Measurements from ENCODE around the gene IRF4. TPM values are rescaled to one million over a fixed set of nuclear protein-coding genes. Genes with fewer than 3 reads are reported as not detected.

The IRF4 gene
- total and polyA plus RNA-seq, 2 experiments from 2014 or later: 1.3 to 1.9 TPM

DNA sequence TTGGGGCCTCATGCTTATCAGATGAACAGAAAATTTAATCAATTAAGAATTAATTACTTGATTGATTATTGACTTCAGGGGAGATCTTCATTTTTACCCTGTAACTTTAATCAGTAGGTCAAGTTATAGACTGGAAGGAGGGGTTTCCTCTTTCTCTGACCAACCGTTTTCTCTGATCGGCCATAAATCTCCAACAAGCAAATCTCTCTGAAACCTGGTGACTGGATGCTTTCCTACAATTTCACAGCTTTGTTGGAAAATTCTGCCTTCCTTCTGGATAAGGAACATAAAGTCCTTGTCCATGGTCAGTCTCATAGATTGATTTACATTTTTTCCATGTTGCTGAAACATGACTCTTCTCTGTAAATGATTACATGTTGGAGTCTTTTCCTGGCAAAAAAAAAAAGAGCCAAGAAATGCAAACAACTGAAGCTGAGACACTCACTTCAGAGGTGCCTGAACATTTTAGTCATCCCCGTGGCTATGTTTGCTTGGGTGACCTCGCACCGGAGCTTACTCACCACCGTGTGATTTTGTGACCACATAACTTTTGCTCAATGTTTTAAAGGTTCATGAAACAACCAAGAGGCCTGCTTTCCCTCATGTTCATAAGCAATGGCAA is 31.0 kb downstream of the IRF4 start (continued):
- TF ChIP-seq, protein P1, sequence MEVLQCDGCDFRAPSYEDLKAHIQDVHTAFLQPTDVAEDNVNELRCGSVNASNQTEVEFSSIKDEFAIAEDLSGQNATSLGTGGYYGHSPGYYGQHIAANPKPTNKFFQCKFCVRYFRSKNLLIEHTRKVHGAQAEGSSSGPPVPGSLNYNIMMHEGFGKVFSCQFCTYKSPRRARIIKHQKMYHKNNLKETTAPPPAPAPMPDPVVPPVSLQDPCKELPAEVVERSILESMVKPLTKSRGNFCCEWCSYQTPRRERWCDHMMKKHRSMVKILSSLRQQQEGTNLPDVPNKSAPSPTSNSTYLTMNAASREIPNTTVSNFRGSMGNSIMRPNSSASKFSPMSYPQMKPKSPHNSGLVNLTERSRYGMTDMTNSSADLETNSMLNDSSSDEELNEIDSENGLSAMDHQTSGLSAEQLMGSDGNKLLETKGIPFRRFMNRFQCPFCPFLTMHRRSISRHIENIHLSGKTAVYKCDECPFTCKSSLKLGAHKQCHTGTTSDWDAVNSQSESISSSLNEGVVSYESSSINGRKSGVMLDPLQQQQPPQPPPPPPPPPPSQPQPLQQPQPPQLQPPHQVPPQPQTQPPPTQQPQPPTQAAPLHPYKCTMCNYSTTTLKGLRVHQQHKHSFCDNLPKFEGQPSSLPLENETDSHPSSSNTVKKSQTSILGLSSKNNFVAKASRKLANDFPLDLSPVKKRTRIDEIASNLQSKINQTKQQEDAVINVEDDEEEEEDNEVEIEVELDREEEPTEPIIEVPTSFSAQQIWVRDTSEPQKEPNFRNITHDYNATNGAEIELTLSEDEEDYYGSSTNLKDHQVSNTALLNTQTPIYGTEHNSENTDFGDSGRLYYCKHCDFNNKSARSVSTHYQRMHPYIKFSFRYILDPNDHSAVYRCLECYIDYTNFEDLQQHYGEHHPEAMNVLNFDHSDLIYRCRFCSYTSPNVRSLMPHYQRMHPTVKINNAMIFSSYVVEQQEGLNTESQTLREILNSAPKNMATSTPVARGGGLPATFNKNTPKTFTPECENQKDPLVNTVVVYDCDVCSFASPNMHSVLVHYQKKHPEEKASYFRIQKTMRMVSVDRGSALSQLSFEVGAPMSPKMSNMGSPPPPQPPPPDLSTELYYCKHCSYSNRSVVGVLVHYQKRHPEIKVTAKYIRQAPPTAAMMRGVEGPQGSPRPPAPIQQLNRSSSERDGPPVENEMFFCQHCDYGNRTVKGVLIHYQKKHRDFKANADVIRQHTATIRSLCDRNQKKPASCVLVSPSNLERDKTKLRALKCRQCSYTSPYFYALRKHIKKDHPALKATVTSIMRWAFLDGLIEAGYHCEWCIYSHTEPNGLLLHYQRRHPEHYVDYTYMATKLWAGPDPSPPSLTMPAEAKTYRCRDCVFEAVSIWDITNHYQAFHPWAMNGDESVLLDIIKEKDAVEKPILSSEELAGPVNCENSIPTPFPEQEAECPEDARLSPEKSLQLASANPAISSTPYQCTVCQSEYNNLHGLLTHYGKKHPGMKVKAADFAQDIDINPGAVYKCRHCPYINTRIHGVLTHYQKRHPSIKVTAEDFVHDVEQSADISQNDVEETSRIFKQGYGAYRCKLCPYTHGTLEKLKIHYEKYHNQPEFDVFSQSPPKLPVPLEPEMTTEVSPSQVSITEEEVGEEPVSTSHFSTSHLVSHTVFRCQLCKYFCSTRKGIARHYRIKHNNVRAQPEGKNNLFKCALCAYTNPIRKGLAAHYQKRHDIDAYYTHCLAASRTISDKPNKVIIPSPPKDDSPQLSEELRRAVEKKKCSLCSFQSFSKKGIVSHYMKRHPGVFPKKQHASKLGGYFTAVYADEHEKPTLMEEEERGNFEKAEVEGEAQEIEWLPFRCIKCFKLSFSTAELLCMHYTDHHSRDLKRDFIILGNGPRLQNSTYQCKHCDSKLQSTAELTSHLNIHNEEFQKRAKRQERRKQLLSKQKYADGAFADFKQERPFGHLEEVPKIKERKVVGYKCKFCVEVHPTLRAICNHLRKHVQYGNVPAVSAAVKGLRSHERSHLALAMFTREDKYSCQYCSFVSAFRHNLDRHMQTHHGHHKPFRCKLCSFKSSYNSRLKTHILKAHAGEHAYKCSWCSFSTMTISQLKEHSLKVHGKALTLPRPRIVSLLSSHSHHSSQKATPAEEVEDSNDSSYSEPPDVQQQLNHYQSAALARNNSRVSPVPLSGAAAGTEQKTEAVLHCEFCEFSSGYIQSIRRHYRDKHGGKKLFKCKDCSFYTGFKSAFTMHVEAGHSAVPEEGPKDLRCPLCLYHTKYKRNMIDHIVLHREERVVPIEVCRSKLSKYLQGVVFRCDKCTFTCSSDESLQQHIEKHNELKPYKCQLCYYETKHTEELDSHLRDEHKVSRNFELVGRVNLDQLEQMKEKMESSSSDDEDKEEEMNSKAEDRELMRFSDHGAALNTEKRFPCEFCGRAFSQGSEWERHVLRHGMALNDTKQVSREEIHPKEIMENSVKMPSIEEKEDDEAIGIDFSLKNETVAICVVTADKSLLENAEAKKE (CRISPR knock-in tag; IDR thresholded peaks at IDR 0.05): no peak
- TF ChIP-seq CTCF (conservative IDR thresholded peaks at IDR 0.05; ENCODE audit: low read depth in 2 of 2) (no peak), CREB1 (CRISPR knock-in tag; IDR thresholded peaks at IDR 0.05; ENCODE audit: low read depth) (no peak), JUNB (IDR thresholded peaks at IDR 0.05; ENCODE audit: unreplicated experiment) (no peak), STAT1 (IDR thresholded peaks at IDR 0.05; ENCODE audit: unreplicated experiment) (no peak), POLR2AphosphoS5 (IDR thresholded peaks at IDR 0.05; ENCODE audit: low read depth) (no peak), ZNF331 (CRISPR knock-in tag; IDR thresholded peaks at IDR 0.05; ENCODE audit: low read depth) (no peak), NANOG (IDR thresholded peaks at IDR 0.05; ENCODE audit: borderline replicate concordance) (no peak)
- TF ChIP-seq, protein P2, sequence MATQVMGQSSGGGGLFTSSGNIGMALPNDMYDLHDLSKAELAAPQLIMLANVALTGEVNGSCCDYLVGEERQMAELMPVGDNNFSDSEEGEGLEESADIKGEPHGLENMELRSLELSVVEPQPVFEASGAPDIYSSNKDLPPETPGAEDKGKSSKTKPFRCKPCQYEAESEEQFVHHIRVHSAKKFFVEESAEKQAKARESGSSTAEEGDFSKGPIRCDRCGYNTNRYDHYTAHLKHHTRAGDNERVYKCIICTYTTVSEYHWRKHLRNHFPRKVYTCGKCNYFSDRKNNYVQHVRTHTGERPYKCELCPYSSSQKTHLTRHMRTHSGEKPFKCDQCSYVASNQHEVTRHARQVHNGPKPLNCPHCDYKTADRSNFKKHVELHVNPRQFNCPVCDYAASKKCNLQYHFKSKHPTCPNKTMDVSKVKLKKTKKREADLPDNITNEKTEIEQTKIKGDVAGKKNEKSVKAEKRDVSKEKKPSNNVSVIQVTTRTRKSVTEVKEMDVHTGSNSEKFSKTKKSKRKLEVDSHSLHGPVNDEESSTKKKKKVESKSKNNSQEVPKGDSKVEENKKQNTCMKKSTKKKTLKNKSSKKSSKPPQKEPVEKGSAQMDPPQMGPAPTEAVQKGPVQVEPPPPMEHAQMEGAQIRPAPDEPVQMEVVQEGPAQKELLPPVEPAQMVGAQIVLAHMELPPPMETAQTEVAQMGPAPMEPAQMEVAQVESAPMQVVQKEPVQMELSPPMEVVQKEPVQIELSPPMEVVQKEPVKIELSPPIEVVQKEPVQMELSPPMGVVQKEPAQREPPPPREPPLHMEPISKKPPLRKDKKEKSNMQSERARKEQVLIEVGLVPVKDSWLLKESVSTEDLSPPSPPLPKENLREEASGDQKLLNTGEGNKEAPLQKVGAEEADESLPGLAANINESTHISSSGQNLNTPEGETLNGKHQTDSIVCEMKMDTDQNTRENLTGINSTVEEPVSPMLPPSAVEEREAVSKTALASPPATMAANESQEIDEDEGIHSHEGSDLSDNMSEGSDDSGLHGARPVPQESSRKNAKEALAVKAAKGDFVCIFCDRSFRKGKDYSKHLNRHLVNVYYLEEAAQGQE (IDR thresholded peaks at IDR 0.05; ENCODE audit: unreplicated experiment): no peak

Measured in GM23338 (cell line).